Measurements from ENCODE around the gene CCDC183.
"Not testable (repeated sequence)": the region's sequence is repeated elsewhere in the genome, so short reads cannot be mapped to it uniquely, and the experiment has no call there.

Gene CCDC183

DNA sequence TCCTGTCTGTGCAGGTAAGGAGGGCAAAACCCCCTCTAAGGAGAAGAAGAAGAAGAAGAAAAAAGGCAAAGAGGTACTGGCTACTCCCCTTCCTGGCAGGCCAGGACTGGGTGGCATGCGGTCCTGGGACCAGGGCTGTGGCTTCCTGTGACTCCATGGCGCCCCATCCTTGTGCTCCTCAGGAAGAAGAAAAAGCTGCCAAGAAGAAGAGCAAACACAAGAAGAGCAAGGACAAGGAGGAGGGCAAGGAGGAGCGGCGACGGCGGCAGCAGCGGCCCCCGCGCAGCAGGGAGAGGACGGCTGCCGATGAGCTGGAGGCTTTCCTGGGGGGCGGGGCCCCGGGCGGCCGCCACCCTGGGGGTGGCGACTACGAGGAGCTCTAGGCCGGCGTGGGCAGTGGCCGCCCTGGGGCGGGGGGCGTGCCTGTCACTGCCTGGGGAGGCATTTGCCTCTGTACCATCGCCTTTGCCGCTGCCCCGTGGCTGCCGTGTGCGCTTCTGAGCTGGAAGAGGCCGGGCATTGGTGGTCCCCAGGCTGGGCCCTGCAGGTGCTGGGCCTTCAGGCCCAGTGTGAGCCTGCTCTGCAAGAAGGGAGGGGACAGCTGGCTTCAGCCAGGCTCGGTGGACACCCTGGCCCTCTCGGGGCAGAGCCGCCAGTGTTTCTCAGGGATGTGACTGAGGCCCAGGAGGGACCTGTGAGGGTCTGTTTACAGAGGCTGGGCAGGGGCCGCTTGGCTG, 44.2 kb downstream of the CCDC183 start:
- peak; percentile 41 for DNase-seq

DNA sequence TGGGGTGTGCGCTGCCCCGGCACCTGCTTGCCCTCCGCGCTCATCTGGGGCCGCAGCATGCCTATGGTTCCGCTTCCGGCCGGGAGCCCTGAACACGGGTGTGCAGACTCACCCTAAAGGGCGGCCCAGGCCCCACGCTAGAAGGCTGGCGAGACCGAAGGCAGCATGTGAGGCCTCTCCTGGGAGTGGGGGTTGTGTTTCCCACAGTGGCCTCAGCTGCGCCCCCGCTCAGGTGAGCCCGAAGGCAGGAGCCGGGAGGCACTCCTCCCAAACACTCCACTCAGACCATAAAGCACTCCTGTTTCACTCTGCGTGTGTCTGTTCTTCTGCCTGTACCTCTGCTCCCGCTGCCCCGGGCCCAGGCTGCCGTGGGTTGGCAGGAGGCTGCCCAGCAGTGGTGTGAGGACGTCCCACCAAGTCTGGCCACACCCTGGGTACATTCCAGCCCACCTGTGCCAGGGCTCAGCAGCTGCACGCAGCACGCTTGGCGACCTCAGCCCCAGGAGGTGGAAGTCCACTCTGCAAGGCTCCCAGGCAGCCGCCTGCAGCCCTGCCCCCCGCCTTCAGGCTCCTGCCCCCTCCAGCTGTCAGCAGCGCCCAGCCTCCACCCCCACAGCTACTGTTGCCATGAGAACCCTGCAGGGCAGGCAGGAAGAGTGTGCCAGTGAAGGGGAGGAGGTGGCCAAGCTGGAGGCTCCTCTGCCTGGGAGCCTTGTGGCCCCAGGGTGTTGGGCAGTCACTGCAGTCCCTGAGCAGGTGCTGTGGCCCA, 44.9 kb downstream of the CCDC183 start:
- no peak for DNase-seq

DNA sequence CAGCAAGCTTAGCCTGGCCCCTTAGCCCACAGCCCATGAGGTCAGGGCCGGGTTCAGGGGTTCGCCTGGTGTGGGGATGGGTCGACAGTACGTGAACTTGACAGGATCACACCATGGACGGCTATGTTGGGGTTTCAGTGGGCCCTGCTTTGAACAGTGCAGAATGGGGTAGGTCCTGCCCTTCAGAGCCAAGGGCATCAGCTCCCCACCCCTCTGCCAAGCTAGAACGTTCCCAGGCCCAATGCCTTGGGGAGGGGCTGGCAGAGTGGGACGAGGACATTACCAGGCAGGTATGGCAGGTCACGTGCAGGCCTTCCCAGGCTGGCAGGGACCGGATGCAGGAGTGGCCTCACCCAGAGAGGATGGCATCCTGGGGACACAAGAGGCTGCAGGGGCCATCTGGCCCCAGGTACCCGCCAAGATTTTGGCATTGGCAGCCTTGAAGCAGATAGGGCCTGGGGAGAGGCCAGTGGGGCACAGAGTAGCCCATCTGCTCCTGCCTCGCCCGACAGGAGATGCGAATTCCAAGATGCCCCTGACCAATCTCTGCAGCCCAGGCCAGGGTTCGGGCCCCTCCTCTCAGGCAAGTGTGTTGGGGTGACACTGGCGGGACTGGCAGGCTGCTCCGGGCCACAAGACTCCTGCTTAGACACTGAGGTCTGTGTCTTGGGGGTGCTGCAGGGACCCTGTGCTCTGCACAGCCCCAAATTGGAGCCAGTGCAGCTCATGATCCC, 45.7 kb downstream of the CCDC183 start:
- not testable (repeated sequence) for DNase-seq

DNA sequence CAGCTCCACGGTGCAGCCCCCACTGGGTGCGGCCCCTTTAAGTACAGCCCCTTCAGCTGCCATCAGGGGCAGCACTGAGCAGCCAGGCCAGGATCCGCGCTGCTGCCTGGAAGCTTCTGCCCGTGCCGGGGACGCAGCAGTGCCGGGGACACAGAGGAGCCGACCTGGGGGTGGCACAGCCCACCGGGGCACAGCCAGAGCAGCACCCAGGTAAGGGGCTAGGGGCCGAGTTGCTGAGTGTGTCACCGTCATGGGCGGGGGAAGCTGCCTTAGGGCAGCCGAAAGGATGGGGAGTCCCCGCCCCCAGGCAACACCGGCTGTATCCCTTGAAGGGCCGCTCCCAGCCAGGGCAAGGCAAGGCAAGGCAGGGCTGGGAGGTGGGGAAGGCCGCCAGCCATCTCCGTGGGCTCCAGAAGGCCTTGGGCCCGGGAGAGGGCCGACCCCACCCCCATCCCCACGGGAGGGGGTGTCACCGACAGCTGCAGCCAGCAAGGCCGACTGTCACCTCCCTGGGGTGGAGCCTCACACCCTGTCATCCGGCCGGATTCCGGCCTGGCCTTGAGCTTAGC, 46.3 kb downstream of the CCDC183 start, which contains the start of gene AJM1:
Gene AJM1, plus strand, starts transcription at position 99 of the 569 bp plus-strand sequence. CDS start 1,937 bp downstream, outside the sequence.
- peak; percentile 63 for DNase-seq

DNA sequence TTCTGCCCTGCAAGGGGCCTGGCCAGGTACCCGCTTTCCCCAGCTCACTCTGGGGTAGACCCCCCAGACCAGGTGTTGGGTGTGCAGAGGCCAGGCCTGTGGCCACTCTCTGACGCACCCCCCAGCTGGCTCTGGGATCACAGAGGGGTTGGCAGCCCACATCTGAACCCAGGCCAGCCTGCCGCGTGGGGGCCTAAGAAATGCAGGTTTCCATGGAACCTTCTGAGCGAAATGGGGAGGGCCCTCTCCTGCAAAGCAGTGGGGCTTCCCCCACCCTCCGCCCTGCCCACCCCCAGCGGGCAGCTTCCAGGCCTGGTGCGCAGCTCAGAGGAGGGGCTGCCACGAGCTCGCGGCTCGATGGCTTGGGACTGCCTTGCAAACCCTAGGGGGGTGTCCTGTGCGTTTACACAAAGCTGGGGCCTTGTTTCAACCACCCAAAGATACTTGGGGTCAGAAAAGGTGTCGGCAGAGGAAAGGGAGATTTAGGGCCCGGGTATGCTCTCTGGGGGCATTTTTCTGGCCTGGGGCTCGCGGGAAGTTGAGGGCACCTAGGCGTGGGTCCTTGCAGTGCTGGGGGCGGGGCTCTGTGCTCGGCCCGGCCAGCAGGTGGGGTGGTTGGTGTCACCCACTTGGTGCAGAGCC, 47.1 kb downstream of the CCDC183 start:
- not testable (repeated sequence) for DNase-seq

DNA sequence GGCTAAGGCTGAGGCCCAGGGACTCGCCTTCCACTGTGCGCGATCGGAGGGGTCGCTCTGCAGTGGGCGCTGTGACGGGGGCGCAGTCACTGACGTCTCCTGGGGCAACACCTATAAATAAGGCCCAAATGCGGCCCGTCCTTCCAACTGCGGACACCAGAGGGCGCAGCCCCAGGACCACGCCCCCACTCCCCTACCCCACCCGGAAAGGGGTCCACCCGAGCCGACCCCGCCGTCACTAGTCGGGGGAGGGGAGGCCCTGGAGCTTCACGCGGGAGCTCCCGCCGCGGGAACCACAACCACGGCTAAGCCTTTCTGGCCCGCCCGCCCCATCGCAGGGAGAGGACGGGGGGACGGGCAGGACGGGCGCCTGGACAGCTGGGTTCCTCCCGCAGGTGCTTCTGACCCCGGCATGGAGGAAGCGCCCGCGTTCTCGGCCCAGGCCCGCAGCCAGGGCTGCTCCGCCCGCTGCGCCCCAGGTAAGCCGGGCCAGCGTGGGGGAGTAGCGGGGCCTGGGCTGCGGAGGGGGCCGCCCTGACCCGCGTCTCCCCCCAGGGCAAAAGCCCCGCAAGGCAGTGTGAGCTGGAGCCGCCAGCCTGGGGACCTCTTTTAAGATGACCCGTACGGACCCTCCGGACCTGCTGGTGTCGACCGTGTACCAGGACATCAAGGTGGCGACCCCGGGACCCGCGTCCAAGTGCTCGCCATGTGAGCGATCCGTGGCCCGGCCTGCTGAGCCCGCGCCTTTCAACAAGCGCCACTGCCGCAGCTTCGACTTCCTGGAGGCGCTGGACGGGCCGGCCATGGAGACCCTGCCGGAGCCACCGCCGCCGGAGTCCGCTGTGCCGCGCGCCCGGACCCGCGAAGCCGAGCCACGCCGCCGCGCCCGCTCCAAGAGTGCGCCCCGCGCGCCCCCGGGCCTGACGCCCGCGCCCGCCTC, 47.9 kb downstream of the CCDC183 start:
- DNase-seq: not testable (repeated sequence)

DNA sequence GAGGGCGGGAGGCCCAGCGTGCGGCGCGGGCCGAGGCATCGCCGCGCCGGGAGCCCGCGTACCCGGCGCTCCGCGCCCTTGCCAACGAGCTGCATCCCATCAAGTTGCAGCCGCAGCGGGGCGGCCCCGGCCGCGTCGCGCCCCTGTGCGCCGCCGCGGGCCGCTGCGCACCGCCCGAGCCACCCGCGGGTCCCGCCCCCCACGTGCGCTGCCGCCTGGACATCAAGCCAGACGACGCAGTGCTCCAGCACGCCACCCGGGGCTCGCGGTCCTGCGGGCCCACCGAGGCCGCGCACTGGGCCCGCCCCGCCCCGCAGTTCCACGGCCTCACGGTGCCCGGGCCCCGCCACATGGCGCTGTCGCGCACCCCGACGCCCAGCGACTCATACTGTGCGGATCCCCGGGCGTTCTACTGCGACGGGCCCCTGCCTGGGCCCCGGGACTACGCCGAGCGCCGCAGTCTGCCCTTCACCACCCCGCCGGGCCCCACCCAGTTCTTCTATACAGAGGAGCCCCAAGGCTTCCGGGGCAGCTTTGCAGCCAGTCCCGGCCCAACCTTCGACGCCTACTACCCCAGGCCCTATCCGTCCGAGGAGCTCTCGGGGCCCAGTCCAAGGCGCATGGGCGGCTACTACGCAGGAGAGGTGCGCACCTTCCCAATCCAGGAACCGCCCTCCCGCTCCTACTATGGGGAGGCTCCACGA, 48.8 kb downstream of the CCDC183 start:
- no peak for DNase-seq

DNA sequence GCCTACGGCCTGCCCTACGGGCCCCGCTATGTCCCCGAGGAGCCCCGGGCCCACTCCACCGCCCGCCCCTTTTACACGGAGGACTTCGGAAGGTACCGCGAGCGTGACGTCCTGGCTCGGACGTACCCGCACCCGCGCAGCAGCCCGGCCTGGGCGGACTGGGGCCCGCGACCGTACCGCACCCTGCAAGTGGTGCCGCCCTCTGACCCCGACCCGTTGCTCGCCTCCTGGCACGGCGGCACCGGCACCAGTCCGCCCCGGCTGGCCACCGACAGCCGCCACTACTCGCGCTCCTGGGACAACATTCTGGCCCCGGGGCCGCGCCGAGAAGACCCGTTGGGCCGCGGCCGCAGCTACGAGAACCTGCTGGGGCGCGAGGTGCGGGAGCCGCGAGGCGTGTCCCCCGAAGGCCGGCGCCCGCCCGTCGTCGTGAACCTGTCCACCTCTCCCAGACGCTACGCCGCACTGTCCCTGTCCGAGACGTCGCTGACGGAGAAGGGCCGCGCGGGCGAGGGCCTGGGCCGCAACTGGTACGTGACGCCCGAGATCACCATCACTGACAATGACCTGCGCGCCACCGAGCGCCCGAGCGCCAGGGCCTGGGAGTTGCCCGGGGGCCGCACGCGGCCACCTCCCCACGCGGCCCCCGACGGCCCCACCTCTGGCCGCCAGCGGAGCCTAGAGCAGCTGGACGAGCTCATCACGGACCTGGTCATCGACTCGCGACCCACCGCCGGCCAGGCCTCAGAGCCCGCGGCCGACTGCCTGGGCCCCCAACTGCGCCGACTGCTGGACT, 49.5 kb downstream of the CCDC183 start:
- DNase-seq: no peak

DNA sequence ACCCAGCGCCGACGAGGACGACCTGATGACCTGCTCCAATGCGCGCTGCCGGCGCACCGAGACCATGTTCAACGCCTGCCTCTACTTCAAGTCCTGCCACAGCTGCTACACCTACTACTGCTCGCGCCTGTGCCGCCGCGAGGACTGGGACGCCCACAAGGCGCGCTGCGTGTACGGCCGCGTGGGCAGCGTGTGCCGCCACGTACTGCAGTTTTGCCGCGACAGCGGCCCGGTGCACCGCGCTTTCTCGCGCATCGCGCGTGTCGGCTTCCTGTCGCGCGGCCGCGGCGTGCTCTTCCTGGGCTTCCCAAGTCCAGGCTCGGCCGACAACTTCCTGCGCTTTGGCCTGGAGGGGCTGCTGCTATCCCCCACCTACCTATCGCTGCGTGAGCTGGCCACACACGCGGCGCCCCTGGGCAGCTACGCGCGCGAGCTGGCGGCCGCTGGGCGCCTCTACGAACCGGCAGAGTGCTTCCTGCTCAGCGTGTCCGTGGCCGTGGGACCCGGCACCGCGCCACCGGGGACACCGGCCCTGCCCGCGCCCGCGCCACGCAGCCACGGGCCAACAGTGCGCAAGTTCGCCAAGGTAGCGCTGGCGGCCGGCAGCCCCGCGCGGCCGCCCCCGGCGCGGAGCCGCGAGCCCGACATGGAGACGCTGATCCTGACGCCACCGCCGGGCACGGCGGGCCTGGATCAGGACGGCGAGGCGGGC, 50.4 kb downstream of the CCDC183 start:
- no peak for DNase-seq

DNA sequence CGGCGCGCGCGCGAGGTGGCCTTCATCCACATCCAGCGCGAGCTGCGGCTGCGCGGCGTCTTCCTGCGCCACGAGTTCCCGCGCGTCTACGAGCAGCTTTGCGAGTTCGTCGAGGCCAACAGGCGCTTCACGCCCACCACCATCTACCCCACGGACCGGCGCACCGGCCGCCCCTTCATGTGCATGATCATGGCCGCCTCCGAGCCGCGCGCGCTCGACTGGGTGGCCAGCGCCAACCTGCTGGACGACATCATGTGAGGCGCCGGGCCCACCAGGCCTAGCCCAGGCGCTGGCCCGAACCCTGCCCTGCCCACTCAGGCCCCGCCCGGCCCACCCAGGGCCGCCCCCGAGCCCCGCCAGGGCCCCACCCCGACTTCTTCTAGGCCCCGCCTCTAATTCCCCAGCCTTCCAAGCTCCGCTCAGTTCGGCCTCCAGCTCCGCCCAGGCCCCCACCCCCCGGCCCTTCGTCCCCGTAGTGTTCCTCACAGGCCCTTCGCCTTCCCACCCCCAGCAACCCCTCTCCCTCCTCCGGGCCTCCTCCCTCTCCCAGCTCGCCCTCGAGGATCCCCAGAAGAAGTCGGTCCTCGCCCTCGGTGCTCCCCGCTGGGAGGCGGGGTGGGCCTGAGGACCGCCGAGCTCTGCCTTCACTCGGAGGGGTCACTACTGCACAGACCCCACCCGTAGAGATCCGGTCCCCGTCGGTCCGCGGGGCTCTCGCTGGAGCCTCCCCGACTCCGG, 51.1 kb downstream of the CCDC183 start:
- DNase-seq: peak; percentile 62

DNA sequence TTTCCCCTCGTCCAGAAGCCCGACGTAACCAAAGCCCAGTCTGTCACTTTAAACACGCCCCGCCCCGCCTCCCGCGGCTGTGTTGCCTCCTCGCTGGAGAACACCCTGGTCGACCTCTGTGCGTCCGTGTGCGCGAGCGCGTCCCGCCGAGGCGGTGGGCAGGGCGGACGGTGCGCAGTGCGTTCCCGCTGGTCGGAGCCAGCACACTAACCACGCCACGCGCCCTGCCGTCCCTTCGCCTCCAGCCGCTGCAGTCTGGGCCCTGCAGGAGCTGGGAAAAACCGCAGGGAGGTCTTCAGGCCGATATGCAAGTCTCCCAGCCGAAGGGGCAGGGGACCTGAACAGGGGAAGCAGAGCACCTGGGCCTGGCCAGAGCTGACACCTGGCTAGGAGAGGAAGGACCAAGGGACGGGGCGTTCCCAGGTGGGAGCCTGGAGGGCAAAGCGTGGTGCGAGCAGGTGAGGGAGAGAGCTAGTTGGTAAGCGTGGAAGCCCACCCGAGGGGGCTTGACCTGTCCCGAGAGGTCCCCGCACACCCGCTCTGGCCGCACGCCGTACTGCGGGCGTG, 51.8 kb downstream of the CCDC183 start:
- DNase-seq: peak; percentile 68

DNA sequence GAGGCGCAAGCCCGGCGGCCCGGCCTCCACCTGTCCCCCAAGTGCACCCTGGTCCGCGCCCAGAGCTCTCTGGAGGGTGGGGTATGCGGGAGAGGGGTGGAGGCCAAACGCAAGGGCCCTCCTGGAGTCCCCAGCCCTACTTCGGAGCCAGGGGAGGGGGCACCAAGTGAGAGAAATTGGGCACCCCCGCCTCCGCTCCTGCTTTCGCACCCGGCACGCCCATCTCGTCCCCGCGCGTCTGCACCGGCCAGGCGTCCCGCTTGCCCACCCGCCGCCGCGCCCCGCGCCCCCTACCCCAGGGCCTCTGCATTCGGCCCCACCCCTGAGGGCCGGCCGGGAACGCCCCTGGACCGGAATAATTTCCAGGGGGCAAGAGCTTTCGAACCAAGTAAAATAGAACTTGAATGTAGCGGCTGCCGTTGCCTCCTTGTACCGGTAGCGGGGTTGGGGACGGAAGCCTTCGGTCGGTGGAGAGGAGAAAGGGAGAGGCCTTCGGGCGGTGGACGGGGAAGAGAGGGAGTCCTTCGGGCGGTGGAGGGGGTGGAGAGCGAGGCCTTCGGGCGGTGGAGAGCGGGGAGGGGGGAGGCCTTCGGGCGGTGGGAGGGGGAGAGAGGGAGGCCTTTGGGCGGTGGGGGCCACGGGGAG, 52.4 kb downstream of the CCDC183 start:
- no peak for DNase-seq

DNA sequence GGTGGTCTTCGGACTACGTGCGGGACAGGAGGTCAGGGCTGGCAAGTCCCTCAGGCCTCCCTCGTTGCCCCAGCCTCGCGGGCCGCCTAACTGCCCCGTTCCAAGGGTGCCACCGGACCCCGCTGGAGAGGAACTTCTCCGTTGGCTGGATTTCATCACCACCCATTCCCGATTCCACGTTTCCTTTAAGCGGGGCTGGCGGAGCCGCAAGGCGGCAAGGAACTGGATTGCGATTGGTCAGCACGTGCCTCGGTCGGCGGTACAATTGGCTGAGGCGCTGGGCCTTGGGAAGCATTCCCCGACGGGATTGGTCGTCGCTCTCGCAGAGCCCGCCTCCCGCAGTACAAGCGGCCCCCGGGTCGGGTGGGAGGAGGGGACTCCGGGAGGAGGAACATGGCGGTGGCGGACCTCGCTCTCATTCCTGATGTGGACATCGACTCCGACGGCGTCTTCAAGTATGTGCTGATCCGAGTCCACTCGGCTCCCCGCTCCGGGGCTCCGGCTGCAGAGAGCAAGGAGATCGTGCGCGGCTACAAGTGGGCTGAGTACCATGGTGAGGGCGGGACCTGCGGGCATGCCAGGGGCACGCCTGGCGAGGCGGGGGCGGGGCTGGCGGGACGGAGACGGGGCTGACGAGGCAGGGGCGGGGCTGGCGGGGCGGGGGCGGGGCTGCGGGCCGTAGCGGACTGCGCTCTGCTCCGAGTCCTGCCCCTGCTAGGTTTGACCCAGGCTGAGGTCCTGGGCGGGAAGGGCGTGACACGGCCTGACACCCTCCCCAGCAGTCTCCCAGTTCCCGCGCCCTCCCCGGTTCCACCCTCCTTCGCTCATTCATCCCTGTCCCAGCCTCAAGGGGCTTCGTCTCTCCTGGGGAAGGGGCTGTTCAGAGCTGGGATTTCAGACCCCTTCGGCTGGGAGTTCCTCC, 53.2 kb downstream of the CCDC183 start, which contains the start of gene PHPT1:
Gene PHPT1, plus strand, starts transcription at position 372 of the 922 bp plus-strand sequence. Its CDS starts 22 bp downstream, at position 394.
- peak; percentile 95 for DNase-seq

DNA sequence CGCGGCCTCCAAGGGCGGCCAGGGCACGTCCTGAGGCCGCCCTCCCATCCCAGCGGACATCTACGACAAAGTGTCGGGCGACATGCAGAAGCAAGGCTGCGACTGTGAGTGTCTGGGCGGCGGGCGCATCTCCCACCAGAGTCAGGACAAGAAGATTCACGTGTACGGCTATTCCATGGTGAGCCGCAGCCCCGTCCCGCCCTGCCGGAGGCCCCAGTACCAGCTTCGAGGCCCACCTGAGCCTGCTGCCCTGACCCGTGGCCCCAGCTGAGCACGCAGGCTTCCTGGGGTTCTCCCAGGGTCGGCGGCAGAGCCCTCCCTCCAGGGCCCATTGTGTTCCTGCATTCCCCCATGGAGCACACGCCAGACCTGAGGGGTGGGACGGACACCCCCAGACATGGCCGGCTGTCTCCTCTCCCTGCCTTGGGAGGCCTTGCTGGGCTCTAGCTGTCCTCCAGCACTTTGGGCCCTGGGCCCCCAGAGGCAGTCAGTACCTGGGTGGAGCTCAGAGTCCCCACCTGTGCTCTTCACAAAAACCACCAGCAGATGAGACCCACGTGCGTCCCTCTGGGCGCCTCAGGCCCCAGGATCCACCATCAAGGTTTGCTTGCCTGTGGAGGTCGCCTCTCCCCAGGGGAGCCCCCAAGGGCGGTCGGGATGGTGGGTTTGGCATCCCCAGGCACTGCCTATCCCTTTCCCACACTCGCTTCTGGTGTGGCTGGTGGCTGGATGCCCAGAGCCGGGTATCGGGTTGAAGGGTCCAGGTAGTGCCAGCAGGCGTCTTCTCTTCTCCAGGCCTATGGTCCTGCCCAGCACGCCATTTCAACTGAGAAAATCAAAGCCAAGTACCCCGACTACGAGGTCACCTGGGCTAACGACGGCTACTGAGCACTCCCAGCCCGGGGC, 54.1 kb downstream of the CCDC183 start:
- DNase-seq: no peak
